WTC11 (cell line): ENCODE measurements around the gene SORCS2.

Experiments
- ATF3 ChIP-seq: sonication (generic); formaldehyde crosslinking; conservative IDR thresholded peaks from 2 replicates; pipeline ENCODE4 v1.8.1; 2022; ENCODE audit warnings: mild to moderate bottlenecking, missing genetic modification reagents
- NFATC4 ChIP-seq: fragments of 250-450 bp; sonication (Bioruptor Pico); IDR thresholded peaks from 2 replicates; pipeline ENCODE4 v1.9.0; 2021; ENCODE audit warnings: mild to moderate bottlenecking
- SP1 ChIP-seq: sonication (generic); formaldehyde crosslinking; conservative IDR thresholded peaks from 2 replicates; pipeline ENCODE4 v1.8.1; 2022; ENCODE audit warnings: missing genetic modification reagents
- TCF7 ChIP-seq: sonication (generic); formaldehyde crosslinking; IDR thresholded peaks from 2 replicates; pipeline ENCODE4 v1.8.0; 2022; ENCODE audit warnings: mild to moderate bottlenecking, low read depth, missing genetic modification reagents, moderate library complexity
- TP53 ChIP-seq: sonication (generic); formaldehyde crosslinking; IDR thresholded peaks from 2 replicates; pipeline ENCODE4 v1.8.1; 2023; ENCODE audit warnings: mild to moderate bottlenecking, missing genetic modification reagents
- TF ChIP-seq, protein P1 (sequence below): fragments of 200-600 bp; IDR thresholded peaks from 2 replicates; pipeline ENCODE4 v1.8.0; 2022; ENCODE audit warnings: antibody characterized with exemption
- TF ChIP-seq, protein P2 (sequence below): sonication (generic); formaldehyde crosslinking; IDR thresholded peaks from 2 replicates; pipeline ENCODE4 v1.8.0; 2022; ENCODE audit warnings: mild to moderate bottlenecking, missing genetic modification reagents

GRCh38 chr4:7353046-7353790, 160.9 kb downstream of the SORCS2 start:
- TF ChIP-seq TCF7 (CRISPR knock-in tag) (no peak), ATF3 (CRISPR knock-in tag) (no peak), SP1 (CRISPR knock-in tag) (no peak), NFATC4 (CRISPR knock-in tag) (no peak), TP53 (CRISPR knock-in tag) (no peak)
- TF ChIP-seq, protein P1, sequence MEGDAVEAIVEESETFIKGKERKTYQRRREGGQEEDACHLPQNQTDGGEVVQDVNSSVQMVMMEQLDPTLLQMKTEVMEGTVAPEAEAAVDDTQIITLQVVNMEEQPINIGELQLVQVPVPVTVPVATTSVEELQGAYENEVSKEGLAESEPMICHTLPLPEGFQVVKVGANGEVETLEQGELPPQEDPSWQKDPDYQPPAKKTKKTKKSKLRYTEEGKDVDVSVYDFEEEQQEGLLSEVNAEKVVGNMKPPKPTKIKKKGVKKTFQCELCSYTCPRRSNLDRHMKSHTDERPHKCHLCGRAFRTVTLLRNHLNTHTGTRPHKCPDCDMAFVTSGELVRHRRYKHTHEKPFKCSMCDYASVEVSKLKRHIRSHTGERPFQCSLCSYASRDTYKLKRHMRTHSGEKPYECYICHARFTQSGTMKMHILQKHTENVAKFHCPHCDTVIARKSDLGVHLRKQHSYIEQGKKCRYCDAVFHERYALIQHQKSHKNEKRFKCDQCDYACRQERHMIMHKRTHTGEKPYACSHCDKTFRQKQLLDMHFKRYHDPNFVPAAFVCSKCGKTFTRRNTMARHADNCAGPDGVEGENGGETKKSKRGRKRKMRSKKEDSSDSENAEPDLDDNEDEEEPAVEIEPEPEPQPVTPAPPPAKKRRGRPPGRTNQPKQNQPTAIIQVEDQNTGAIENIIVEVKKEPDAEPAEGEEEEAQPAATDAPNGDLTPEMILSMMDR: no peak
- TF ChIP-seq, protein P2, sequence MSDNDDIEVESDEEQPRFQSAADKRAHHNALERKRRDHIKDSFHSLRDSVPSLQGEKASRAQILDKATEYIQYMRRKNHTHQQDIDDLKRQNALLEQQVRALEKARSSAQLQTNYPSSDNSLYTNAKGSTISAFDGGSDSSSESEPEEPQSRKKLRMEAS: no peak
